Activated T-helper 17 cell treated with anti-CD3 and anti-CD28 coated beads, Interleukin-2, amount 50 U/mL, for 72 hours (primary cell): ENCODE measurements around the gene MAGI1. TPM values are rescaled to one million over a fixed set of nuclear protein-coding genes. Genes with fewer than 3 reads are reported as not detected.
"Not testable (repeated sequence)": the region's sequence is repeated elsewhere in the genome, so short reads cannot be mapped to it uniquely, and the experiment has no call there.

Source experiments
- ATAC-seq: fragments of 150-1000 bp; cut with Tn5 transposase; replicated peaks from 2 replicates; pipeline ENCODE4 v1.10.0; 2021; ENCODE audit warnings: mild to moderate bottlenecking, moderate library complexity
- H3K27ac Mint-ChIP-seq: one replicate; pipeline ENCODE4 v1.8.0; 2022; ENCODE audit warnings: mixed read lengths
- H3K27me3 Mint-ChIP-seq: one replicate; pipeline ENCODE4 v1.8.0; 2022; ENCODE audit warnings: mixed read lengths
- H3K36me3 Mint-ChIP-seq: one replicate; pipeline ENCODE4 v1.8.0; 2022; ENCODE audit warnings: low read depth, mild to moderate bottlenecking, mixed read lengths
- H3K4me1 Mint-ChIP-seq: one replicate; pipeline ENCODE4 v1.8.0; 2022; ENCODE audit warnings: mixed read lengths
- H3K4me3 Mint-ChIP-seq: one replicate; pipeline ENCODE4 v1.8.0; 2022; ENCODE audit warnings: mild to moderate bottlenecking, mixed read lengths
- H3K9me3 Mint-ChIP-seq: one replicate; pipeline ENCODE4 v1.8.0; 2022; ENCODE audit warnings: mixed read lengths
- total RNA-seq, 2 donors: library from RNA; stranded (reverse); gene quantifications; one replicate each; pipeline ENCODE4 v1.2.3, GENCODE V29; 2022

Gene MAGI1
- total RNA-seq, 2 donors from 2014 or later = 0.06 TPM; not detected in 1

GRCh38 chr3:66052721-66053549, 14.2 kb upstream of the MAGI1 start:
- H3K9me3 Mint-ChIP-seq = peaks cover 4% of the 10 kb centered on the region
- peaks cover 4% of the 10 kb centered on the region for H3K27me3 Mint-ChIP-seq
- H3K4me3 Mint-ChIP-seq = no peak overlapping the region
- H3K4me1 Mint-ChIP-seq = no peaks in the 10 kb centered on the region
- H3K36me3 Mint-ChIP-seq = no peaks in the 10 kb centered on the region
- no peak overlapping the region for H3K27ac Mint-ChIP-seq
- ATAC-seq = no peak

GRCh38 chr3:66050821-66051220, 12.1 kb upstream of the MAGI1 start:
- Mint-ChIP-seq H3K9me3 (peaks cover 4% of the 10 kb centered on the region), H3K27me3 (peaks cover 4% of the 10 kb centered on the region), H3K27ac (no peak overlapping the region), H3K4me1 (no peaks in the 10 kb centered on the region), H3K4me3 (no peak overlapping the region), H3K36me3 (no peaks in the 10 kb centered on the region)
- ATAC-seq = no peak

GRCh38 chr3:66048051-66048395, 9.3 kb upstream of the MAGI1 start:
- no peaks in the 10 kb centered on the region for H3K4me1 Mint-ChIP-seq
- peaks cover 4% of the 10 kb centered on the region for H3K9me3 Mint-ChIP-seq
- no peak overlapping the region for H3K4me3 Mint-ChIP-seq
- ATAC-seq = no peak
- peaks cover 15% of the 10 kb centered on the region for H3K27me3 Mint-ChIP-seq
- H3K36me3 Mint-ChIP-seq = no peaks in the 10 kb centered on the region
- H3K27ac Mint-ChIP-seq = no peak overlapping the region

GRCh38 chr3:66047311-66048050, 8.8 kb upstream of the MAGI1 start:
- Mint-ChIP-seq H3K36me3 (no peaks in the 10 kb centered on the region), H3K27me3 (peaks cover 20% of the 10 kb centered on the region), H3K27ac (no peak overlapping the region), H3K4me3 (no peak overlapping the region), H3K4me1 (no peaks in the 10 kb centered on the region), H3K9me3 (peaks cover 4% of the 10 kb centered on the region)
- ATAC-seq = no peak

- not testable (repeated sequence) for H3K4me3 Mint-ChIP-seq, H3K36me3 Mint-ChIP-seq, H3K27ac Mint-ChIP-seq, H3K9me3 Mint-ChIP-seq, ATAC-seq, H3K4me1 Mint-ChIP-seq
- peaks cover 27% of the 10 kb centered on the region for H3K27me3 Mint-ChIP-seq
Measured at GRCh38 chr3:66046321-66046720, 7.6 kb upstream of the MAGI1 start.

- Mint-ChIP-seq H3K27ac (no peak overlapping the region), H3K4me3 (no peak overlapping the region), H3K27me3 (peaks cover 56% of the 10 kb centered on the region), H3K36me3 (no peaks in the 10 kb centered on the region), H3K9me3 (no peaks in the 10 kb centered on the region), H3K4me1 (no peaks in the 10 kb centered on the region)
- ATAC-seq = no peak
Measured at GRCh38 chr3:66041828-66042227, 3.1 kb upstream of the MAGI1 start.

GRCh38 chr3:66041116-66041515, 2.4 kb upstream of the MAGI1 start:
- Mint-ChIP-seq H3K4me1 (no peaks in the 10 kb centered on the region), H3K4me3 (no peak overlapping the region), H3K27ac (no peak overlapping the region), H3K9me3 (no peaks in the 10 kb centered on the region), H3K27me3 (peaks cover 63% of the 10 kb centered on the region), H3K36me3 (no peaks in the 10 kb centered on the region)
- ATAC-seq = no peak

GRCh38 chr3:66039590-66039887, 821 bp upstream of the MAGI1 start:
- Mint-ChIP-seq H3K4me3 (peak overlapping the region; percentile 69), H3K27me3 (peaks cover 72% of the 10 kb centered on the region), H3K27ac (no peak overlapping the region), H3K9me3 (peaks cover 1% of the 10 kb centered on the region), H3K36me3 (no peaks in the 10 kb centered on the region), H3K4me1 (no peaks in the 10 kb centered on the region)
- ATAC-seq = no peak

- Mint-ChIP-seq H3K4me3 (peak overlapping the region; percentile 69), H3K27me3 (peaks cover 70% of the 10 kb centered on the region), H3K4me1 (no peaks in the 10 kb centered on the region), H3K9me3 (peaks cover 6% of the 10 kb centered on the region), H3K27ac (no peak overlapping the region), H3K36me3 (no peaks in the 10 kb centered on the region)
- no peak for ATAC-seq
Measured at GRCh38 chr3:66038384-66038725, 363 bp downstream of the MAGI1 start.

GRCh38 chr3:66037986-66038369, 740 bp downstream of the MAGI1 start:
- H3K27ac Mint-ChIP-seq = no peak overlapping the region
- peak overlapping the region; percentile 69 for H3K4me3 Mint-ChIP-seq
- peaks cover 66% of the 10 kb centered on the region for H3K27me3 Mint-ChIP-seq
- no peaks in the 10 kb centered on the region for H3K4me1 Mint-ChIP-seq
- no peak for ATAC-seq
- H3K36me3 Mint-ChIP-seq = no peaks in the 10 kb centered on the region
- H3K9me3 Mint-ChIP-seq = peaks cover 6% of the 10 kb centered on the region

- Mint-ChIP-seq H3K36me3 (no peaks in the 10 kb centered on the region), H3K4me3 (peak overlapping the region; percentile 69), H3K9me3 (peaks cover 6% of the 10 kb centered on the region), H3K4me1 (no peaks in the 10 kb centered on the region), H3K27me3 (peaks cover 62% of the 10 kb centered on the region), H3K27ac (no peak overlapping the region)
- no peak for ATAC-seq
Measured at GRCh38 chr3:66037330-66037985, 1.3 kb downstream of the MAGI1 start.

GRCh38 chr3:66036586-66037148, 2.1 kb downstream of the MAGI1 start:
- Mint-ChIP-seq H3K4me3 (no peak overlapping the region), H3K36me3 (no peaks in the 10 kb centered on the region), H3K27ac (no peak overlapping the region), H3K4me1 (no peaks in the 10 kb centered on the region), H3K27me3 (peaks cover 58% of the 10 kb centered on the region), H3K9me3 (peaks cover 6% of the 10 kb centered on the region)
- no peak for ATAC-seq

- H3K4me1 Mint-ChIP-seq = no peaks in the 10 kb centered on the region
- H3K27me3 Mint-ChIP-seq = peaks cover 52% of the 10 kb centered on the region
- no peak for ATAC-seq
- H3K27ac Mint-ChIP-seq = no peak overlapping the region
- H3K4me3 Mint-ChIP-seq = no peak overlapping the region
- H3K36me3 Mint-ChIP-seq = no peaks in the 10 kb centered on the region
- H3K9me3 Mint-ChIP-seq = peaks cover 6% of the 10 kb centered on the region
Measured at GRCh38 chr3:66035763-66036477, 2.8 kb downstream of the MAGI1 start.
